DLD1 (cell line): ENCODE data around the gene DUSP9.

Experiments
- in situ Hi-C: cut with HindIII; loops from 2 replicates; pipeline ENCODE4 v1.10.0; 2017; ENCODE audit warnings: low sequenced_read_pairs

Gene DUSP9

DNA sequence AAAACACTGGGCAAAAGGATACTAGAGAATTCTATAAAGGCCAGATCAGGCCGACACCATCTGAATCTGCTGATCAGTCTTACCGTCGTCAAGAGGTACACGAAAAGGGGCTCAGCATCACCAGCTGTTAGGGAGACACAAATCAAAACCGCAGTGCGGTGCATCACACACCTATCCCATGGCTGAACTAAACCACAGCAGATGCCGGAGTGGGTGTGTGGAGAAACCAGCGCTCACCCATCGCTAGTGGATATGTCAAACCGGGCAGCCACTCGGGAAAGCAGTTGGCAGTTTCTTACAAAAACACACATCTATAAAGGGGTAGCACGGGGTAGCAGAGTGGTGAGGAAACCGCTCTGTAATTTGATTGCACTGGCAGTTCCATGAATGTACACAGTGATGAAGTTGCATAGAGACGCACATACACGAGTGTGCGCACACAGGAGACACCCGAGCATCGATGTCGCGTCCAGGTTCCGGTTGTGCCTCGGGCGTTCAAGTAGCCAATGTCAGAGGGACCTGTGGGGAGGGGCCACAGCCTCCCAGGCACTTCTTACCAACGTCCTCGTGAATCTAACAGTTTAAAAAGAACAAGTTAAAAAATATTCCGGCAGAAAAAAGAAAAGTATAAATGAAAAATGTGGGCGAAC lies 24.9 kb upstream of the DUSP9 start:
- in situ Hi-C loops = no loop called here

- in situ Hi-C loops = no loop called here
These were observed 24.2 kb upstream of the DUSP9 start for GRCh38 chrX:153622661-153623309.

DNA sequence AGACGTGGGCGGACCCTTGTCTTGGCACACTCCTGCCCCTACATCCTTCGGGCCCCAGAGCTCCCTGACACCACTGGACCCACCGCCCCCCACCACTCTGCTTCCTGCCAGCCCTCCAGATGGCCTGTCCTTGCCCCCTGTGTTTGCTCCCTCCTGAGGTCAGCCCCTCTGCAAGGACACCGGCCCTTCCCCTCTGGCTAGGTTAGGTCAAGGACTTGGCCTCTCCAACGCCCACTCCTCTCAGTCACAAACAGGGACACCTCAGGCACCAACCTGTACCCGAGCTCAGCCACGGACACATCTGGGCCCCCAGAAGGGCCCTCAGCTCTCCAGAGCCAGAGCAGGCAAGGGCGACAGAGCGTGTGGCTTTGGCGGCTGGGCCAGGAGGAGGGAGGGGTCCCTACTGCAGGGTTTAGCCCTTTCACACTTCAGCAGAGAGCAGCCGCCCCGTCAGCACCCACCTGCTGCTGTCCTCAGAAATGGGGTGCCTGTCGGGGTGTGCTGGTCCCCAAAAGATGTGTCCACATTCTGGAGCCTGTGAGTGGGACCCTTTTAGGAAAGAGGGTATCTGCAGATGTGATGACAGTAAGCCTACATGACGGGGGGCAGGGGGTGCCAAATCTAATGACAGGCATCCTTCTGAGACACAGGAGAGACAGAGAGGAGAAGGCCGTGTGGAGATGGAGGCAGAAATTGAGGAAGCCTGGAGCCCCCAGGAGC lies 23.5 kb upstream of the DUSP9 start:
- in situ Hi-C loops = no loop called here

- in situ Hi-C loops = no loop called here
These were observed 22.6 kb upstream of the DUSP9 start for GRCh38 chrX:153624196-153625091.

DNA sequence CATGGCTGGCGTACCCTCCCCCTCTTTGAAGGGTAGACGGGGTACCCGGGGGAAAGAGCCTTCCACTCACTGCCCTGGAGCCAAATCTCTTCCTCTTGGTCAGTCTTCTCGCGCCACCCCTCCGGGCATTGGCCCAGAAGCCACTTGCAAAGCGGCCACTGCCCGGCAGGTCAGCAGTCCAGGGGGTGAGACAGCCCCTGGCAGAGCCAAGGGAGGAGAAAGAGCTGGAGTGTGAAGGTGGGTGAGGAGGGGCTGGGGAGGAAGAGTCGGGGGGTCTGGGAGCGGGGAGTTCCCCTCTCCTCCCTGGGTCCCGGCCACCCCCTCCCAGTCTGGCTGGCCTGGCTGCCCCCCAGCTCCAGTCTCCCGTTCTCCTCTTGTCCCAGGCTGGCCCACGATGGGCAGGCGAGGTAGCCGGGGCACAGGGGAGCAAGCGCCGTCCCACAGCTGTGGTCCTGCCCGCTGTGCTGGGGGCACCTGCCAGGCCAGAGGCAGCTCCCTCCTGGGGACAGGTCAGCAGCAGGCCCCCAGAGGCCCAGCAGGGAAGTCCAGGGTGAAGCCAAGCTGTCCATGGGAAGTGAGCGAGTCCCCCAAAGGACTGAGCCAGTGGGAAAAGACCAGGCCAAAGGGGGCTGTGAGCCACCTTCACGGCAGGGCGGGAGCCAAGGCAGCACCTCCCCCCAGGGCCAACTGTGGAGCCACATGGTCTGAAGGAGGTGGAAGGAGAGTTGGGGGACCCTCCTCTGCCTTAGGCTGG lies 21.6 kb upstream of the DUSP9 start:
- in situ Hi-C loops = no loop called here

DNA sequence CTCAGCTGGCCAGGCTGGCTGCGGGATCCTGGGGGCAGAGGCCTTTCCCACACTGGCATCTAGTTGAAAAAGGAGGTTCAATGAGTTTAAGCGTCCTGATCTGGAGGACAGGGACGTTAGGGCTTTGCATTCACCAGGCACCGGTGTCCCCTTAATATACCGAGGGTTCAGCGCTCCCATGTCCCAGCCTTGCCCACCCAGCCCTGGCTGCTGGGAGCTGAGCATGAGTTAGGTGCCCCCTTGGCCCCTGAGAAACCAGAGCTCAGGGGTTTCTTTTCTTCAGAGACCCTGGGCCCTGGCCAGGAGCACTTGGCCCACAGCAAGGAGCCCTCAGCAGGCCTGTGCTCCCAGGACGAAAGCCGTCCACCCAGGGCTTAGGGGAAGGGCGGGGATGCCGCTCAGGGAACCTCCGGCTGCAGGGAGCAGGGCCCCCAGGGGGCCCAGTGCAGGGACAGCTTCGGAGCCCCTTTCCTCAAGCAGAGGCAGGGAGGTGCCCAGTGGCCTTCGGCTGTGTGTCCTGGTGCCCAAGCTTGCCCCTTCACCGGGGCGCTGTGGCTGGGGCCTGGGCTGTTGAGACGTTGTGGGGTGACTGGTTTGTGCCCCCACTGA lies 20.9 kb upstream of the DUSP9 start:
- in situ Hi-C loops = no loop called here

GRCh38 chrX:153626863-153627674 lies 19.9 kb upstream of the DUSP9 start:
- in situ Hi-C loops = no loop called here

DNA sequence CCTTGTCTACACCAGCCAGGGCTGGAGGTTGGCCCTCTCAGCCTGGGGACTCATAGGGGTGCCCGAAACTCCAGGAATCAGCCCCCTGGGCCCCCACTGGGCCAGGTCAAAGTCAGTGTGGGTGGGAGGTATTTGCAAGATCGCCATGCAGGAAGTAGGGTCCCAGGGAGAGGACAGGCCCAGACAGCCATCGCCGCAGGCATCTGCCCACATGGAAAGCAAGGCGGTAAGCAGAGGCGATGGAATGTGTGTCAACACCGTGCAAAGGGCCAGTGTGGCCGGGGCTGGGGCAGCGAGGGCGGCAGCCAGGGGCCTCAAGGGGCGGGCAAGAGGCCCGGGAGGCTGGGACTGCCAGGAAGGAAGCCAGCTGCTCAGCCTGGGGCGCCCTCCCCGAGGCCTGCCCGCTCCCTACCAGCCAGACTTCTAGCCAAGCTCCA lies 19.3 kb upstream of the DUSP9 start:
- in situ Hi-C loops = no loop called here

DNA sequence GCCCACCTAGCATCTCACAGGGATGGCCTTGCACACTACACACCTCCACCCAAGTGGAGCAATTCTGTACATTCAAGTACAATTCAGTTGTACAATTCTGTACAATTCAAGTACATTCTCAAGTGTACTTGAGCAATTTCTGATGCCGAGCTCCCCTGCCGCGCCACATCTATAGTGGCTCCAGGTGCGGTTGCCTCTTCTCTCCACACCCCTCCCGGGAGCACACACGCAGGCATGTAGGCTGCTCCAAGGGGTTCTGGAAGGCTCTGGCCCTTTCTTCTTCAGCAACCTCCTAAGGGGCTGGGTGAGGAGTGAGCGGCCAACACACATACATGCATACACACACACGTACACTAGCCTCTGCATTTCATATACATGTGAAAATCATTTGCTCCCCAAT lies 18.9 kb upstream of the DUSP9 start:
- in situ Hi-C loops = no loop called here

- in situ Hi-C loops = no loop called here
These were observed 18.3 kb upstream of the DUSP9 start for GRCh38 chrX:153628665-153629064.

DNA sequence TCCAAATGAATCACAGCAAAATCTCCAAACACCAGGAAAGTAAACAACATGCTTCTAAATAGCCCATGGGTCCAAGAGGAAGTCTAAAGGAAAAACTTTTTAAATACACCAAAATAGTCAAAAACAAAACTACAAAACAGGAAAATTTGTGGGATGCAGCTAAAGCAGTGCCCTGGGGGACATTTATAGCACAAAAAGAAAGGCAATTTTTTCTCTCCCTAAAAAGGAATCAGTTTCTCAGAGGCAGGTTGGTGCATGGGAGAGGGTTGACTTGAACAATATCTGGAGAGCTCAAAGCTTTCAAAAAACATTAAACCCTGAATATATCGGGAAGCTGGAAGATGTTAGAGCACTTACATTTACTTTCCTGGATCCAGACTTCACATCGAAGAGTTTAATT lies 15.7 kb upstream of the DUSP9 start:
- in situ Hi-C loops = no loop called here

DNA sequence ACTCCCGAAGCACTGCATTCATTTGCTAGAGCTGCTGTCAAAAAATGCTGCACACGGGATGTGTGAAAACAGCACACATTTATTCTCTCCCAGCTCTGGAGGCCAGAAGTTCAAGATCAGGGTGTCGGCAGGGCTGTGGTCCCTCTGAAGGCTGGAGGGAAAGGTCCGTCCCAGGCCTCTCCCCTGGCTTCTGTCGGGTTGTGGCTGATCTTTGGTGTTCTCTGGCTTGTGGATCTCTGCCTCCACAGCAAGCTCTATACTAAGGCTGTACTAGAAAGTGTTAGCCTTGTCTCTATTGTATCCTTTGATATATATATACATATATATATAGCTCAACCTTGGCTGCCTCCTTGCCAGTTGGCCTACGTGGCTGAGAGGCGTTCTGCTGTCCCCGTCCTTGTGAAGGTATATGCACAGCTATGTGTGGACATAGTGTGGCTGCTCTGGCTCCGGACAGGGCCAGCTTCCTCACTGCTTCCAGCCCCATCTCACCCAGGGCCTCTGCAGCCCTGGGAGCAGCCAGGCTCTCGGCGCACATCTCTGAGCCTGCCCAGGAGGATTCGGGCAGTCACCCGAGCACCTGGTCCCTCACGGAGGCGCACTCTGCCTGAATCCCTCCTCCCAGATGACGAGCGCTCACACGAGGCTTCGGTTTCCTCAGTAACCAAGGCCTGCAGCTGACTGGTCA lies 15.0 kb upstream of the DUSP9 start:
- in situ Hi-C loops = no loop called here

GRCh38 chrX:153632595-153632946 lies 14.4 kb upstream of the DUSP9 start:
- in situ Hi-C loops = no loop called here

GRCh38 chrX:153633048-153633447 lies 14.0 kb upstream of the DUSP9 start:
- in situ Hi-C loops = no loop called here

DNA sequence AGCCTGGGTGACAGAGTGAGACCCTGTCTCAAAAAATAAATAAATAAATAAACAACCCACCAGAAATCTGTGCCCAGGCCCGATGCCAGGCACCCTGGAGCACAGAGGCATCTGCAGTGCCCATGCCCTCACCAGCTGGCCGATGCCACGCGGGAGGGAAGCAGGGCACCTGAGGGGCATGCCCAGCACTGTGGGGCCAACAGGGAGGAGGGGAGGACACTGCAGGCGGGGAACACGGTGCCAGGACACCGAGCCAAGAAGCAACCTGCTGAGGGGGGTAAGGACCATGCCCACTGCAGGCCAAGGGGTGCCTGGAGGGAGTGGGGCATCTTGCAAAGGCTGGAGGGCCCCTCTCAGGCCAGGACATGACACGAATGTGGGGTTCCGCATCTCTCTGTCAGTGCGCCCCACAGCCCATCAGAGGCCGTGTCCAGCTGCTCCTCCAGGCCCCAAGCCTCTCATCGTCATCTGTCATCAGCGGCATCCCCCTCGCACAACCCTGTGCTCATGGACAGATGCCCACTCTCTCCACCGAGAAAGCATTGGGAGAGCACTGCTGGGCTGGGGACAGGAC lies 13.3 kb upstream of the DUSP9 start:
- in situ Hi-C loops = no loop called here

GRCh38 chrX:153634236-153634635 lies 12.8 kb upstream of the DUSP9 start:
- in situ Hi-C loops = no loop called here

GRCh38 chrX:153634832-153635231 lies 12.2 kb upstream of the DUSP9 start:
- in situ Hi-C loops = no loop called here

- in situ Hi-C loops = no loop called here
These were observed 11.6 kb upstream of the DUSP9 start for GRCh38 chrX:153635388-153635787.
